Measurements from ENCODE around the gene TTC12. TPM values are rescaled to one million over a fixed set of nuclear protein-coding genes. Genes with fewer than 3 reads are reported as not detected.

The TTC12 gene
- total RNA-seq, 1 experiment from 2014 or later: 25.0 TPM

DNA sequence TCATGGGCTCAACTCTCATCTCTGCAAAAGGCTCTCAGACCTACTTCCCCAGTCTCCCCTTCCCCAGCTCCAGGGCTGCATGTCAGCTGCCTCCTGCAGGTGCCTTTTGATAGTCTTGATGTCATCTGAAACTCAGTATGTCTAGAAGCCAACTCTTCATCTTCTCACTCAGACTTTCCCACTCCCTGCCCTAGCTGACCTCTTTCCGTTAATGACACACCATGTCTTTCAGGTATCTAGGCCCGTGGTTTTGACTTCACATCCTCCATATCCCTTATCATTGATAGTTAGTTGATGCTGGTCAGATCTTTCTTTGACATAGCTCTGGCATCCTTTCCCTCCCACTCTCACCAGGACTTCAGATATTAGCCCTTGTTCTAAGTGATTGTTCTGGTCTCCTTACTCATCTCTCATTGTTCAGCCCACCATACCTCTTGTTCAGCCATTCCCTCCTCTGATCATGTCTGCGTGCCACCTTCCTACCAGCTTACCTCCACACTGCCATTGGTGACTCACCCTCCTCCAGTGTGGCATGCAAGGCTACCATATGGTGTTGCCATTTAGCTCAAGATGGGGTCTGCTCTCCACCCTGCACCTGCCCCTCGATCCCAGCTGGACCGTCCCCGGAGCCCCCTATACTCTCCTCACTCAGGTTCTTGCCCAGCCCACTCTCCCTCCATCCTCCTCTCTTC, 18.4 kb downstream of the TTC12 start:
- Histone ChIP-seq H4K20me1 (ENCODE audit: insufficient read depth) (no peaks in the 10 kb centered on the region), H3K36me3 (ENCODE audit: low read depth) (peaks cover 8% of the 10 kb centered on the region; the same call in 1 of the 2 replicates), H3K79me2 (ENCODE audit: low read depth) (no peaks in the 10 kb centered on the region), H2AFZ (no peak overlapping the region), H3K27ac (no peak overlapping the region), H3K4me1 (replicated peaks; ENCODE audit: insufficient read depth) (no peaks in the 10 kb centered on the region), H3K4me3 (no peak overlapping the region), H3K27me3 (ENCODE audit: insufficient read depth, low read depth) (no peaks in the 10 kb centered on the region), H3K9me3 (ENCODE audit: insufficient read depth, low read depth) (no peaks in the 10 kb centered on the region), H3F3A (ENCODE audit: insufficient read depth, low read depth) (no peaks in the 10 kb centered on the region), H3K9me2 (ENCODE audit: insufficient read depth) (peaks cover 4% of the 10 kb centered on the region; the same call in 1 of the 2 replicates), H3K4me2 (no peak overlapping the region)
- DNase-seq: no peak
- BruUV-seq (replicated peaks): no TSS peak
- ChIA-PET CTCF (no interaction called here), POLR2A (ENCODE audit: unreplicated experiment) (no interaction called here)
- no peak for TF ChIP-seq CTCF (conservative IDR thresholded peaks at IDR 0.05)
- no peak for TF ChIP-seq EZH2 (IDR thresholded peaks at IDR 0.05; ENCODE audit: low read depth)
- intact Hi-C loops (cut with micrococcal nuclease; ENCODE audit: unreplicated experiment): no loop called here

DNA sequence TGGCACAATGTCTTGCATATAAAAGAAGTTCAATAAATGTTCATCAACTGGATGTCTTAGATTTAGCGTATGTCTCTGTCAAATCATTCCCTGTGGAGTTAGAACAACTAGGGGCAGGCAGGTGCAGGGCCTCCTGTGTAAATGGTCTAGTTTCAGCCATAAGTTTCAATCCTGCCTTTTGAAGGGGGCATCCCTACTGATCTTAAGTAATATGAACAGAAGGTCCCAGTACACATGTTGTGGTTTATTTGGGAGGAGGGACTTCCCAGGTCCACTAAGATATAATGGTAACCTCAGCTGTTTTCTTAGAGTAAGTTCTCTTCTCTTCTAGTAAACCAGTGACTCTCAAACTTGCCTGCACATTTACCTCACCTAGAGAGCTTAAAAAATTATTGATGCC, 19.8 kb downstream of the TTC12 start:
- CTCF ChIA-PET: no interaction called here
- TF ChIP-seq CTCF (conservative IDR thresholded peaks at IDR 0.05): no peak
- no peak for TF ChIP-seq EZH2 (IDR thresholded peaks at IDR 0.05; ENCODE audit: low read depth)

DNA sequence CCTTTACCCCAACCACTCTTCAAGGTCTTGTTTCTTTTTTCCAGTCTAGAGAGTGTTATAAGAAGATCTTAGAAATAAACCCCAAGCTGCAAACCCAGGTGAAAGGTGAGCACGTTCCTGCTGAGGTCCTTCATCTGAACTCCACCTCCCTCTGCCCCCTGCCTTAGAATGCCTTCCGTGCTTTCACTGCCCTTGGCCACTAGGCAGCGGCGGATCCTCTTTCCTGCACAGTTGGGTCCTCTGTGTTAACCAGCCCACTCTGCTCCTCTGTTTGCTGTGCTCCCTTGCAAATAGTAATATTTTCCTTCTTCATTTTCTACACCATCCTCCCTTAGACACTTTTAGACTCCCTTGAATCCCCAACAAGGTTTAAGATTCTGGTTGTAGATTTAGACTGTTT, 24.3 kb downstream of the TTC12 start:
- ChIA-PET CTCF (no interaction called here), POLR2A (ENCODE audit: unreplicated experiment) (no interaction called here)
- no peaks in the 10 kb centered on the region for H4K20me1 ChIP-seq (ENCODE audit: insufficient read depth)
- H3K9me3 ChIP-seq (ENCODE audit: insufficient read depth, low read depth): no peaks in the 10 kb centered on the region
- no peak overlapping the region for H3K27ac ChIP-seq
- no TSS peak for BruUV-seq (replicated peaks)
- no peaks in the 10 kb centered on the region; the same call in 1 of the 2 replicates for H3K36me3 ChIP-seq (ENCODE audit: low read depth)
- H3K27me3 ChIP-seq (ENCODE audit: insufficient read depth, low read depth): no peaks in the 10 kb centered on the region
- DNase-seq: no peak
- no peak overlapping the region for H3K4me2 ChIP-seq
- H2AFZ ChIP-seq: no peak overlapping the region
- H3F3A ChIP-seq (ENCODE audit: insufficient read depth, low read depth): no peaks in the 10 kb centered on the region
- intact Hi-C loops (cut with micrococcal nuclease; ENCODE audit: unreplicated experiment): no loop called here
- no peak for TF ChIP-seq EZH2 (IDR thresholded peaks at IDR 0.05; ENCODE audit: low read depth)
- TF ChIP-seq CTCF (conservative IDR thresholded peaks at IDR 0.05): no peak
- no peaks in the 10 kb centered on the region for H3K9me2 ChIP-seq (ENCODE audit: insufficient read depth)
- no peak overlapping the region for H3K4me3 ChIP-seq
- H3K79me2 ChIP-seq (ENCODE audit: low read depth): no peaks in the 10 kb centered on the region
- H3K4me1 ChIP-seq (replicated peaks; ENCODE audit: insufficient read depth): no peaks in the 10 kb centered on the region

More for the DNA sequence above, 19.8 kb downstream of the TTC12 start:
- Histone ChIP-seq H2AFZ (no peak overlapping the region), H3K9me2 (ENCODE audit: insufficient read depth) (peaks cover 4% of the 10 kb centered on the region; the same call in 1 of the 2 replicates), H4K20me1 (ENCODE audit: insufficient read depth) (no peaks in the 10 kb centered on the region), H3F3A (ENCODE audit: insufficient read depth, low read depth) (no peaks in the 10 kb centered on the region), H3K4me1 (replicated peaks; ENCODE audit: insufficient read depth) (no peaks in the 10 kb centered on the region), H3K27ac (no peak overlapping the region), H3K9me3 (ENCODE audit: insufficient read depth, low read depth) (no peaks in the 10 kb centered on the region), H3K27me3 (ENCODE audit: insufficient read depth, low read depth) (no peaks in the 10 kb centered on the region), H3K79me2 (ENCODE audit: low read depth) (no peaks in the 10 kb centered on the region), H3K4me2 (no peak overlapping the region), H3K4me3 (no peak overlapping the region), H3K36me3 (ENCODE audit: low read depth) (peaks cover 2% of the 10 kb centered on the region; the same call in 1 of the 2 replicates)
- no TSS peak for BruUV-seq (replicated peaks)
- no peak for DNase-seq
- intact Hi-C loops (cut with micrococcal nuclease; ENCODE audit: unreplicated experiment): no loop called here
- POLR2A ChIA-PET (ENCODE audit: unreplicated experiment): no interaction called here
